ENCODE results near the gene CREBBP.

Gene CREBBP

GRCh38 chr16:3854750-3855541 is 25.6 kb downstream of the CREBBP start:
- no peak for DNase-seq (ENCODE audit: insufficient read length, low spot score)
- TF ChIP-seq POLR2A (IDR thresholded peaks at IDR 0.05; ENCODE audit: low read depth, low read length) = no peak
- no peak for FAIRE-seq

- no peak for FAIRE-seq
- DNase-seq (ENCODE audit: insufficient read length, low spot score) = no peak
- no peak for TF ChIP-seq POLR2A (IDR thresholded peaks at IDR 0.05; ENCODE audit: low read depth, low read length)
These were observed 30.0 kb downstream of the CREBBP start for GRCh38 chr16:3850544-3850899.

- no peak for TF ChIP-seq POLR2A (IDR thresholded peaks at IDR 0.05; ENCODE audit: low read depth, low read length)
- DNase-seq (ENCODE audit: insufficient read length, low spot score) (no peak), FAIRE-seq (no peak)
These were observed 30.6 kb downstream of the CREBBP start for GRCh38 chr16:3849751-3850543.

- no peak for TF ChIP-seq POLR2A (IDR thresholded peaks at IDR 0.05; ENCODE audit: low read depth, low read length)
- FAIRE-seq (no peak), DNase-seq (ENCODE audit: insufficient read length, low spot score) (no peak)
These were observed 33.9 kb downstream of the CREBBP start for GRCh38 chr16:3846595-3847091.

- DNase-seq (ENCODE audit: insufficient read length, low spot score) (no peak), FAIRE-seq (no peak)
- TF ChIP-seq POLR2A (IDR thresholded peaks at IDR 0.05; ENCODE audit: low read depth, low read length) = no peak
These were observed 34.4 kb downstream of the CREBBP start for GRCh38 chr16:3846087-3846486.

GRCh38 chr16:3842994-3843393 is 37.5 kb downstream of the CREBBP start:
- DNase-seq (ENCODE audit: insufficient read length, low spot score) = no peak
- TF ChIP-seq POLR2A (IDR thresholded peaks at IDR 0.05; ENCODE audit: low read depth, low read length) = no peak
- no peak for FAIRE-seq

GRCh38 chr16:3841729-3842508 is 38.6 kb downstream of the CREBBP start:
- DNase-seq (ENCODE audit: insufficient read length, low spot score) (no peak), FAIRE-seq (no peak)
- TF ChIP-seq POLR2A (IDR thresholded peaks at IDR 0.05; ENCODE audit: low read depth, low read length) = no peak

GRCh38 chr16:3839402-3840184 is 40.9 kb downstream of the CREBBP start:
- DNase-seq (ENCODE audit: insufficient read length, low spot score) (no peak), FAIRE-seq (no peak)
- TF ChIP-seq POLR2A (IDR thresholded peaks at IDR 0.05; ENCODE audit: low read depth, low read length) = no peak

- DNase-seq (ENCODE audit: insufficient read length, low spot score) (no peak), FAIRE-seq (no peak)
- no peak for TF ChIP-seq POLR2A (IDR thresholded peaks at IDR 0.05; ENCODE audit: low read depth, low read length)
These were observed 41.7 kb downstream of the CREBBP start for GRCh38 chr16:3838600-3839401.

- FAIRE-seq = peak; percentile 15
- no peak for DNase-seq (ENCODE audit: insufficient read length, low spot score)
- no peak for TF ChIP-seq POLR2A (IDR thresholded peaks at IDR 0.05; ENCODE audit: low read depth, low read length)
These were observed 42.5 kb downstream of the CREBBP start for GRCh38 chr16:3837851-3838586.

GRCh38 chr16:3836641-3837040 is 43.9 kb downstream of the CREBBP start:
- DNase-seq (ENCODE audit: insufficient read length, low spot score) = no peak
- no peak for FAIRE-seq
- TF ChIP-seq POLR2A (IDR thresholded peaks at IDR 0.05; ENCODE audit: low read depth, low read length) = no peak

GRCh38 chr16:3835089-3835602 is 45.4 kb downstream of the CREBBP start:
- TF ChIP-seq POLR2A (IDR thresholded peaks at IDR 0.05; ENCODE audit: low read depth, low read length) = no peak
- DNase-seq (ENCODE audit: insufficient read length, low spot score) (no peak), FAIRE-seq (no peak)

Data from H54 (cell line).